ENCODE measurements around the gene MPHOSPH10.
"Not testable (repeated sequence)": the region's sequence is repeated elsewhere in the genome, so short reads cannot be mapped to it uniquely, and the experiment has no call there.

The MPHOSPH10 gene

GRCh38 chr2:71089475-71089874 is 41.0 kb upstream of the MPHOSPH10 start:
- not testable (repeated sequence) for H3K36me3 ChIP-seq (replicated peaks; ENCODE audit: insufficient read depth, low read length); H3F3A ChIP-seq (ENCODE audit: insufficient read depth, low read length); H3K9me2 ChIP-seq (replicated peaks; ENCODE audit: insufficient read depth, low read length); H3K27ac ChIP-seq (ENCODE audit: low read length); H3K9ac ChIP-seq (ENCODE audit: low read length); H3K4me2 ChIP-seq (ENCODE audit: low read depth, low read length); H3K4me3 ChIP-seq (ENCODE audit: low read length); H3K27me3 ChIP-seq (replicated peaks; ENCODE audit: insufficient read depth, low read length); DNase-seq; H3K79me2 ChIP-seq (ENCODE audit: low read length); H3K4me1 ChIP-seq (ENCODE audit: low read length); H3K9me3 ChIP-seq (replicated peaks; ENCODE audit: insufficient read depth, low read length); H2AFZ ChIP-seq (ENCODE audit: low read length); H4K20me1 ChIP-seq (ENCODE audit: insufficient read depth, low read length)

- H3K9ac ChIP-seq (ENCODE audit: low read length); H3K4me1 ChIP-seq (ENCODE audit: low read length); H3K27me3 ChIP-seq (replicated peaks; ENCODE audit: insufficient read depth, low read length); H4K20me1 ChIP-seq (ENCODE audit: insufficient read depth, low read length); H3F3A ChIP-seq (ENCODE audit: insufficient read depth, low read length); H3K27ac ChIP-seq (ENCODE audit: low read length); H2AFZ ChIP-seq (ENCODE audit: low read length); H3K36me3 ChIP-seq (replicated peaks; ENCODE audit: insufficient read depth, low read length); DNase-seq; H3K4me3 ChIP-seq (ENCODE audit: low read length); H3K9me3 ChIP-seq (replicated peaks; ENCODE audit: insufficient read depth, low read length); H3K4me2 ChIP-seq (ENCODE audit: low read depth, low read length); H3K9me2 ChIP-seq (replicated peaks; ENCODE audit: insufficient read depth, low read length); H3K79me2 ChIP-seq (ENCODE audit: low read length): not testable (repeated sequence)
Measured at GRCh38 chr2:71091808-71092207, 38.6 kb upstream of the MPHOSPH10 start.

GRCh38 chr2:71092491-71093260 is 37.8 kb upstream of the MPHOSPH10 start:
- not testable (repeated sequence) for H3K4me3 ChIP-seq (ENCODE audit: low read length); DNase-seq; H3K4me2 ChIP-seq (ENCODE audit: low read depth, low read length); H3K9ac ChIP-seq (ENCODE audit: low read length); H2AFZ ChIP-seq (ENCODE audit: low read length); H3K9me3 ChIP-seq (replicated peaks; ENCODE audit: insufficient read depth, low read length); H3K36me3 ChIP-seq (replicated peaks; ENCODE audit: insufficient read depth, low read length); H4K20me1 ChIP-seq (ENCODE audit: insufficient read depth, low read length); H3K27ac ChIP-seq (ENCODE audit: low read length); H3K79me2 ChIP-seq (ENCODE audit: low read length); H3K4me1 ChIP-seq (ENCODE audit: low read length); H3K27me3 ChIP-seq (replicated peaks; ENCODE audit: insufficient read depth, low read length); H3F3A ChIP-seq (ENCODE audit: insufficient read depth, low read length); H3K9me2 ChIP-seq (replicated peaks; ENCODE audit: insufficient read depth, low read length)

GRCh38 chr2:71100195-71100964 is 30.1 kb upstream of the MPHOSPH10 start:
- H3K4me1 ChIP-seq (ENCODE audit: low read length) = peaks cover 10% of the 10 kb centered on the region
- no peaks in the 10 kb centered on the region for H3K79me2 ChIP-seq (ENCODE audit: low read length)
- peak overlapping the region; percentile 47; the same call in 1 of the 2 replicates for H3K27ac ChIP-seq (ENCODE audit: low read length)
- DNase-seq = peak; percentile 31
- H4K20me1 ChIP-seq (ENCODE audit: insufficient read depth, low read length) = no peaks in the 10 kb centered on the region
- no peaks in the 10 kb centered on the region for H3K27me3 ChIP-seq (replicated peaks; ENCODE audit: insufficient read depth, low read length)
- no peaks in the 10 kb centered on the region for H3K36me3 ChIP-seq (replicated peaks; ENCODE audit: insufficient read depth, low read length)
- TF ChIP-seq EZH2 (optimal IDR thresholded peaks at IDR 0.05; ENCODE audit: low read depth, low read length) (no peak), EZH2phosphoT487 (IDR thresholded peaks at IDR 0.05; ENCODE audit: low read length) (no peak), CTCF (IDR thresholded peaks at IDR 0.05; ENCODE audit: low read length) (peak; percentile 78)
- H2AFZ ChIP-seq (ENCODE audit: low read length) = peak overlapping the region; percentile 68
- peaks cover 10% of the 10 kb centered on the region for H3F3A ChIP-seq (ENCODE audit: insufficient read depth, low read length)
- H3K9me3 ChIP-seq (replicated peaks; ENCODE audit: insufficient read depth, low read length) = no peaks in the 10 kb centered on the region
- no peak overlapping the region for H3K9ac ChIP-seq (ENCODE audit: low read length)
- H3K9me2 ChIP-seq (replicated peaks; ENCODE audit: insufficient read depth, low read length) = no peaks in the 10 kb centered on the region
- no peak overlapping the region for H3K4me3 ChIP-seq (ENCODE audit: low read length)
- peak overlapping the region; percentile 62; the same call in 1 of the 2 replicates for H3K4me2 ChIP-seq (ENCODE audit: low read depth, low read length)
